ENCODE results near the gene OR10V1.
A peak's percentile ranks its signal among the peaks of the same experiment; 100 is the strongest.

OR10V1 gene

DNA sequence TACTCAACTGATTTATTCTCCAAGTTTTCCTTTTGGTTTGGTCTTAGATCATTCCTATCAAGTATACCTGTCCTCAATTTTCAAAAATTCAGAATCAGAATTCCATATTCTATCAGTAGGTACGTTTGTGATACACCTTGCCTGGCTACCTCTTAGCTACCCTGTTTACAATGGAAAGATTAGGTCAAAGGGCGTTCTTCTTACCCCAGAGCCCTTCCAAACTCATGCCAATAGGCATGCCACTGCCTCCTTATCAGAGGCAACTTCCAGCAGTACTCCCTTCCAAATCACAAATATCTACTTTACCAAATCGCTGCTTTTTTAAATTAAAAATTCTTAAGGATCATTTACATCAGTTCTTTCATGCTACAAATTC is 45.8 kb downstream of the OR10V1 start:
- Histone ChIP-seq H3K9me2 (replicated peaks; ENCODE audit: insufficient read depth, low read length) (no peaks in the 10 kb centered on the region), H4K20me1 (ENCODE audit: insufficient read depth, low read length) (no peaks in the 10 kb centered on the region), H3K4me3 (ENCODE audit: low read length) (peak overlapping the region; percentile 76), H3K4me2 (ENCODE audit: low read depth, low read length) (peak overlapping the region; percentile 89), H2AFZ (ENCODE audit: low read length) (peak overlapping the region; percentile 85; the same call in 1 of the 2 replicates), H3K4me1 (ENCODE audit: low read length) (peaks cover 20% of the 10 kb centered on the region), H3K27me3 (replicated peaks; ENCODE audit: insufficient read depth, low read length) (no peaks in the 10 kb centered on the region), H3K9ac (ENCODE audit: low read length) (peak overlapping the region; percentile 81), H3K27ac (ENCODE audit: low read length) (no peak overlapping the region), H3F3A (ENCODE audit: insufficient read depth, low read length) (no peaks in the 10 kb centered on the region), H3K9me3 (replicated peaks; ENCODE audit: insufficient read depth, low read length) (no peaks in the 10 kb centered on the region), H3K79me2 (ENCODE audit: low read length) (peaks cover 54% of the 10 kb centered on the region), H3K36me3 (replicated peaks; ENCODE audit: insufficient read depth, low read length) (peaks cover 7% of the 10 kb centered on the region; the same call in 1 of the 2 replicates)
- TF ChIP-seq EZH2 (optimal IDR thresholded peaks at IDR 0.05; ENCODE audit: low read depth, low read length): no peak
- TF ChIP-seq EZH2phosphoT487 (IDR thresholded peaks at IDR 0.05; ENCODE audit: low read length): no peak
- TF ChIP-seq, protein P1, sequence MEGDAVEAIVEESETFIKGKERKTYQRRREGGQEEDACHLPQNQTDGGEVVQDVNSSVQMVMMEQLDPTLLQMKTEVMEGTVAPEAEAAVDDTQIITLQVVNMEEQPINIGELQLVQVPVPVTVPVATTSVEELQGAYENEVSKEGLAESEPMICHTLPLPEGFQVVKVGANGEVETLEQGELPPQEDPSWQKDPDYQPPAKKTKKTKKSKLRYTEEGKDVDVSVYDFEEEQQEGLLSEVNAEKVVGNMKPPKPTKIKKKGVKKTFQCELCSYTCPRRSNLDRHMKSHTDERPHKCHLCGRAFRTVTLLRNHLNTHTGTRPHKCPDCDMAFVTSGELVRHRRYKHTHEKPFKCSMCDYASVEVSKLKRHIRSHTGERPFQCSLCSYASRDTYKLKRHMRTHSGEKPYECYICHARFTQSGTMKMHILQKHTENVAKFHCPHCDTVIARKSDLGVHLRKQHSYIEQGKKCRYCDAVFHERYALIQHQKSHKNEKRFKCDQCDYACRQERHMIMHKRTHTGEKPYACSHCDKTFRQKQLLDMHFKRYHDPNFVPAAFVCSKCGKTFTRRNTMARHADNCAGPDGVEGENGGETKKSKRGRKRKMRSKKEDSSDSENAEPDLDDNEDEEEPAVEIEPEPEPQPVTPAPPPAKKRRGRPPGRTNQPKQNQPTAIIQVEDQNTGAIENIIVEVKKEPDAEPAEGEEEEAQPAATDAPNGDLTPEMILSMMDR (IDR thresholded peaks at IDR 0.05; ENCODE audit: low read length): no peak
- DNase-seq: no peak

DNA sequence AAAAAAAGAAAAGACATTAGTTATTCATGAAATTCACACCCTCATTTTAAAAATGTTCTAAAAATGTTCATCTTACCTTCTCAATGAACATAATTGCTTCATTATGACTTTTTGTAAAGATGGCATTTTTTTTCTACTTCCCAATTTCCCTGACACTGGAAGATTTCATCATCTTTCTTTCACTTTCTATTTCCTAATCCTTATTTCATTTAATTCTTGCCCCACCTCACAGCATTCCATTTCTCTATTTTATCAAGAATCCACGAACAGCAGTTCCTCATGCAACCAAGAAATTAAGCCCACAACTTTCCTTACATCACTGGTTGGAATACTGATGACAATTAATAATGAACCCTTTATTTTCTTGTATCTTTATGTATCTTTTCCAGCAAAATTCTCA is 46.7 kb downstream of the OR10V1 start:
- no peak overlapping the region for H3K9ac ChIP-seq (ENCODE audit: low read length)
- H3K9me2 ChIP-seq (replicated peaks; ENCODE audit: insufficient read depth, low read length): no peaks in the 10 kb centered on the region
- H3K27me3 ChIP-seq (replicated peaks; ENCODE audit: insufficient read depth, low read length): no peaks in the 10 kb centered on the region
- H3K36me3 ChIP-seq (replicated peaks; ENCODE audit: insufficient read depth, low read length): peaks cover 7% of the 10 kb centered on the region; the same call in 1 of the 2 replicates
- H3F3A ChIP-seq (ENCODE audit: insufficient read depth, low read length): no peaks in the 10 kb centered on the region
- no peak overlapping the region for H3K27ac ChIP-seq (ENCODE audit: low read length)
- no peak overlapping the region for H3K4me3 ChIP-seq (ENCODE audit: low read length)
- peaks cover 62% of the 10 kb centered on the region for H3K79me2 ChIP-seq (ENCODE audit: low read length)
- H3K4me1 ChIP-seq (ENCODE audit: low read length): peaks cover 20% of the 10 kb centered on the region
- TF ChIP-seq, protein P1 (IDR thresholded peaks at IDR 0.05; ENCODE audit: low read length): no peak
- TF ChIP-seq EZH2 (optimal IDR thresholded peaks at IDR 0.05; ENCODE audit: low read depth, low read length) (no peak), EZH2phosphoT487 (IDR thresholded peaks at IDR 0.05; ENCODE audit: low read length) (no peak)
- H3K4me2 ChIP-seq (ENCODE audit: low read depth, low read length): peak overlapping the region; percentile 89; the same call in 1 of the 2 replicates
- H3K9me3 ChIP-seq (replicated peaks; ENCODE audit: insufficient read depth, low read length): no peaks in the 10 kb centered on the region
- DNase-seq: no peak
- no peaks in the 10 kb centered on the region for H4K20me1 ChIP-seq (ENCODE audit: insufficient read depth, low read length)
- no peak overlapping the region for H2AFZ ChIP-seq (ENCODE audit: low read length)
